HCT116 (cell line): ENCODE data around the gene HES2.

Experiments
- CBX3 ChIP-seq: IDR thresholded peaks from 2 replicates; pipeline ENCODE4 v1.6.1; 2012; ENCODE audit warnings: low read depth
- EZH2 ChIP-seq: fragments of 200-600 bp; sonication (generic); IDR thresholded peaks from 2 replicates; pipeline ENCODE4 v1.6.1; 2017; ENCODE audit warnings: antibody characterized with exemption, mixed run types
- POLR2A ChIP-seq: IDR thresholded peaks from 2 replicates; pipeline ENCODE4 v1.7.0; 2011; ENCODE audit warnings: borderline replicate concordance; ENCODE audit not compliant: insufficient read depth, insufficient read length; ENCODE audit errors: extremely low read depth
- POLR2AphosphoS5 ChIP-seq: IDR thresholded peaks from 2 replicates; pipeline ENCODE4 v1.6.1; 2011; ENCODE audit warnings: mild to moderate bottlenecking, low read depth, low read length, moderate library complexity
- RAD21 ChIP-seq: IDR thresholded peaks from 2 replicates; pipeline ENCODE4 v1.6.1; 2012; ENCODE audit warnings: low read depth, mild to moderate bottlenecking
- TCF7L2 ChIP-seq: IDR thresholded peaks from 2 replicates; pipeline ENCODE4 v1.7.0; 2011; ENCODE audit warnings: borderline replicate concordance, inconsistent platforms; ENCODE audit not compliant: insufficient read depth, insufficient read length; ENCODE audit errors: extremely low read depth
- ZNF274 ChIP-seq: fragments of 200-500 bp; sonication (Bioruptor generic); IDR thresholded peaks from 2 replicates; pipeline ENCODE4 v1.6.1; 2014; ENCODE audit warnings: mild to moderate bottlenecking, low read depth, low read length, inconsistent platforms
- TF ChIP-seq, protein P1 (sequence below): IDR thresholded peaks from 2 replicates; pipeline ENCODE4 v1.6.1; 2011; ENCODE audit warnings: mild to moderate bottlenecking, low read length, moderate library complexity; ENCODE audit not compliant: insufficient replicate concordance; ENCODE audit errors: extremely low read depth
- TF ChIP-seq, protein P2 (sequence below), 3 experiments: fragments of 200-600 bp in 1 of 3; sonication (generic) in 1 of 3; IDR thresholded peaks in 2 of 3; conservative IDR thresholded peaks in 1 of 3; 2 replicates each; pipeline ENCODE4 v1.5.1; 2012 to 2017; ENCODE audit warnings: low read depth in 2 of 3, low read length in 2 of 3, antibody characterized with exemption in 1 of 3, borderline replicate concordance in 1 of 3, control low read depth in 1 of 3, mild to moderate bottlenecking in 1 of 3, mixed read lengths in 1 of 3, mixed run types in 1 of 3, moderate library complexity in 1 of 3; ENCODE audit not compliant: insufficient read depth in 1 of 3
- TF ChIP-seq, protein P3 (sequence below): IDR thresholded peaks from 2 replicates; pipeline ENCODE4 v1.6.1; 2012
- TF ChIP-seq, protein P4 (sequence below): IDR thresholded peaks from 2 replicates; pipeline ENCODE4 v1.6.1; 2012

DNA sequence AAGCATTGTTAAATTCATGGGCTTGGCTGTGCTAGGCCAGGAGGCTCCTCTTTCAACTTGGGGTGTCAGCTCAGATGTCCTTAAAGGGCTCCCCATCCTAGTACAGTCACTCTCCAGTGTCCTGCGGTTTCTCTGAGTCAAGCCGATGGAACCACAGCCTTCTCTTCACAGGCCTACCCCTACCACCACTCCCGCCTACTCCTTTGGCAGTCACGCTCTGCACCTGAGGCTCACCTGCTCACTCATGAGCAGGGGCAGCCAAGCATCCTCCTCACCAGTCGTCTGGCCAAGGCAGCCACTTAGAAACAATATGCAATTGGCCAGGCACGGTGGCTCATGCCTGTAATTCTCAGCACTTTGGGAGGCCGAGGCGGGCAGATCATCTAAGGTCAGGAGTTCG is 29.7 kb downstream of the HES2 start:
- TF ChIP-seq, protein P1, sequence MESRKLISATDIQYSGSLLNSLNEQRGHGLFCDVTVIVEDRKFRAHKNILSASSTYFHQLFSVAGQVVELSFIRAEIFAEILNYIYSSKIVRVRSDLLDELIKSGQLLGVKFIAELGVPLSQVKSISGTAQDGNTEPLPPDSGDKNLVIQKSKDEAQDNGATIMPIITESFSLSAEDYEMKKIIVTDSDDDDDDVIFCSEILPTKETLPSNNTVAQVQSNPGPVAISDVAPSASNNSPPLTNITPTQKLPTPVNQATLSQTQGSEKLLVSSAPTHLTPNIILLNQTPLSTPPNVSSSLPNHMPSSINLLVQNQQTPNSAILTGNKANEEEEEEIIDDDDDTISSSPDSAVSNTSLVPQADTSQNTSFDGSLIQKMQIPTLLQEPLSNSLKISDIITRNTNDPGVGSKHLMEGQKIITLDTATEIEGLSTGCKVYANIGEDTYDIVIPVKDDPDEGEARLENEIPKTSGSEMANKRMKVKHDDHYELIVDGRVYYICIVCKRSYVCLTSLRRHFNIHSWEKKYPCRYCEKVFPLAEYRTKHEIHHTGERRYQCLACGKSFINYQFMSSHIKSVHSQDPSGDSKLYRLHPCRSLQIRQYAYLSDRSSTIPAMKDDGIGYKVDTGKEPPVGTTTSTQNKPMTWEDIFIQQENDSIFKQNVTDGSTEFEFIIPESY, result no peak
- TF ChIP-seq, protein P2, sequence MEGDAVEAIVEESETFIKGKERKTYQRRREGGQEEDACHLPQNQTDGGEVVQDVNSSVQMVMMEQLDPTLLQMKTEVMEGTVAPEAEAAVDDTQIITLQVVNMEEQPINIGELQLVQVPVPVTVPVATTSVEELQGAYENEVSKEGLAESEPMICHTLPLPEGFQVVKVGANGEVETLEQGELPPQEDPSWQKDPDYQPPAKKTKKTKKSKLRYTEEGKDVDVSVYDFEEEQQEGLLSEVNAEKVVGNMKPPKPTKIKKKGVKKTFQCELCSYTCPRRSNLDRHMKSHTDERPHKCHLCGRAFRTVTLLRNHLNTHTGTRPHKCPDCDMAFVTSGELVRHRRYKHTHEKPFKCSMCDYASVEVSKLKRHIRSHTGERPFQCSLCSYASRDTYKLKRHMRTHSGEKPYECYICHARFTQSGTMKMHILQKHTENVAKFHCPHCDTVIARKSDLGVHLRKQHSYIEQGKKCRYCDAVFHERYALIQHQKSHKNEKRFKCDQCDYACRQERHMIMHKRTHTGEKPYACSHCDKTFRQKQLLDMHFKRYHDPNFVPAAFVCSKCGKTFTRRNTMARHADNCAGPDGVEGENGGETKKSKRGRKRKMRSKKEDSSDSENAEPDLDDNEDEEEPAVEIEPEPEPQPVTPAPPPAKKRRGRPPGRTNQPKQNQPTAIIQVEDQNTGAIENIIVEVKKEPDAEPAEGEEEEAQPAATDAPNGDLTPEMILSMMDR (IDR thresholded peaks at IDR 0.05 in 2 of 3, conservative IDR thresholded peaks at IDR 0.05 in 1 of 3; ENCODE audit: borderline replicate concordance in 1 of 3, insufficient read depth in 1 of 3, low read depth in 2 of 3, low read length in 2 of 3), result no peak
- TF ChIP-seq POLR2A (no peak), TCF7L2 (no peak), ZNF274 (no peak), CBX3 (no peak), EZH2 (no peak), POLR2AphosphoS5 (no peak), RAD21 (no peak)
- TF ChIP-seq, protein P3, sequence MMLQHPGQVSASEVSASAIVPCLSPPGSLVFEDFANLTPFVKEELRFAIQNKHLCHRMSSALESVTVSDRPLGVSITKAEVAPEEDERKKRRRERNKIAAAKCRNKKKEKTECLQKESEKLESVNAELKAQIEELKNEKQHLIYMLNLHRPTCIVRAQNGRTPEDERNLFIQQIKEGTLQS, result no peak
- TF ChIP-seq, protein P4, sequence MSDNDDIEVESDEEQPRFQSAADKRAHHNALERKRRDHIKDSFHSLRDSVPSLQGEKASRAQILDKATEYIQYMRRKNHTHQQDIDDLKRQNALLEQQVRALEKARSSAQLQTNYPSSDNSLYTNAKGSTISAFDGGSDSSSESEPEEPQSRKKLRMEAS, result no peak
